Psoas muscle (tissue), 8 donors: Measurements from ENCODE around the gene BFSP2. TPM values are rescaled to one million over a fixed set of nuclear protein-coding genes. Genes with fewer than 3 reads are reported as not detected.

ENCODE experiments used
- ATAC-seq, 4 donors: fragments of 200-7000 bp; cut with Tn5 transposase; one replicate each; pipeline ENCODE4 v1.9.1; 2020; ENCODE audit warnings: moderate library complexity in 3 of 4, mild to moderate bottlenecking in 2 of 4
- DNase-seq, 2 donors: peaks; one replicate each; pipeline ENCODE4 v3.0.0-alpha.2; 2020
- H3K27ac ChIP-seq: fragments of 200-600 bp; one replicate; pipeline ENCODE4 v1.8.0; 2022
- H3K27me3 ChIP-seq, 3 donors: fragments of 200-600 bp in 1 of 3; one replicate each; pipeline versions ENCODE4 v1.6.1 to v1.8.0; 2013 to 2022; ENCODE audit warnings: low read length in 2 of 3, mild to moderate bottlenecking in 2 of 3, moderate library complexity in 1 of 3; ENCODE audit not compliant: insufficient read depth in 3 of 3
- H3K36me3 ChIP-seq, 2 donors: fragments of 200-600 bp in 1 of 2; one replicate each; pipeline versions ENCODE4 v1.6.1 to v1.8.0; 2013 to 2022; ENCODE audit warnings: low read depth in 1 of 2, mild to moderate bottlenecking in 1 of 2, moderate library complexity in 1 of 2; ENCODE audit not compliant: insufficient read depth in 1 of 2
- H3K4me1 ChIP-seq: fragments of 200-600 bp; one replicate; pipeline ENCODE4 v1.8.0; 2022
- H3K4me3 ChIP-seq: fragments of 200-600 bp; one replicate; pipeline ENCODE4 v1.8.0; 2022; ENCODE audit warnings: mild to moderate bottlenecking
- H3K9me3 ChIP-seq: fragments of 200-600 bp; one replicate; pipeline ENCODE4 v1.8.0; 2022
- WGBS, 3 donors: extraction: QIAGEN DNeasy Blood & Tissue Kit; methylation state at CpG; one replicate each; pipeline versions ENCODE4 v1.1.6 to v1.1.7; 2013; 5-methylcytosine and 5-hydroxymethylcytosine counted together
- intact Hi-C, 2 donors: fragments of 100-400 bp; cut with DNase I; formaldehyde crosslinking; loops; one replicate each; pipeline versions ENCODE4 v1.11.0 to v1.14.2; 2022
- polyA plus RNA-seq, 3 donors: library from polyadenylated mRNA; stranded (reverse); fragments of 200-250 nt; gene quantifications; one replicate each; pipeline ENCODE4 v1.2.3, GENCODE V29; 2013
- total RNA-seq, 4 donors: library from RNA; stranded (reverse); fragmentation: NEBNext Ultra II Directional in 2 of 4; extraction: Animal tissue kit (Norgen Biotek cat#: 25700) in 2 of 4; gene quantifications; one replicate each; pipeline versions ENCODE4 v1.2.1 to v1.2.4, GENCODE V29; 2021 to 2023
- TF ChIP-seq, protein P1 (sequence below): fragments of 200-600 bp; IDR thresholded peaks from one replicate; pipeline ENCODE4 v1.8.0; 2022; ENCODE audit warnings: antibody characterized with exemption
- donor health status: healthy with polysubstance abuse.
- donor health status: DM: no; HTN: no; CAD: no; lungs with moderate emphysema.
- donor health status: Bipolar disorder and iron deficiency.
- donor health status: healthy.
- donor health status: DM: yes; HTN: yes; CAD: no.
- donor health status: DM: no; HTN: no; CAD: no.
- donor health status: DM: no; HTN: no; CAD: no.
- donor health status: DM: yes; HTN: yes; CAD: no.

The BFSP2 gene
- total and polyA plus RNA-seq, 7 donors: not detected

DNA sequence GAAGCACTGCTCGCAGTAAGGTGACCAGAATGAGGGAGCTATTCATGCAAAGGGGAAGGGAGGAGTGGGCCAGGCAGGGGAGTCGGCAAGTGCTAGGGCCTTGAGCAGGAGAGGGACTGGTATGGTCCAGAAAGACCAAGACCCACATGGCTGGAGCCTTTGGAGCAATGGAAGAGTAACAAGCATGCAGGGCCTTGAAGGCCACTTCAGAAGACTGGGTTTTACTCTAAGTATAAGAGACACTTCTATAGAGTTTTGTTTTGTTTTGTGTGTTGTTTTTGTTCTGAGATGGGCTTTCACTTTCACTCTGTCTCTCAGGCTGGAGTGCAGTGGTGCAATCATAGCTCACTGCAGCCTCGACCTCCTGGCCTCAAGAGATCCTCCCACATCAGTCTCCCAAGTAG is 42.0 kb downstream of the BFSP2 start:
- Histone ChIP-seq H3K27ac (no peak overlapping the region), H3K36me3 (no peaks in the 10 kb centered on the region), H3K4me3 (no peak overlapping the region), H3K4me1 (peaks cover 7% of the 10 kb centered on the region), H3K9me3 (no peaks in the 10 kb centered on the region), H3K27me3 (no peaks in the 10 kb centered on the region)
- ATAC-seq: no peak
- no peak for DNase-seq
- TF ChIP-seq, protein P1, sequence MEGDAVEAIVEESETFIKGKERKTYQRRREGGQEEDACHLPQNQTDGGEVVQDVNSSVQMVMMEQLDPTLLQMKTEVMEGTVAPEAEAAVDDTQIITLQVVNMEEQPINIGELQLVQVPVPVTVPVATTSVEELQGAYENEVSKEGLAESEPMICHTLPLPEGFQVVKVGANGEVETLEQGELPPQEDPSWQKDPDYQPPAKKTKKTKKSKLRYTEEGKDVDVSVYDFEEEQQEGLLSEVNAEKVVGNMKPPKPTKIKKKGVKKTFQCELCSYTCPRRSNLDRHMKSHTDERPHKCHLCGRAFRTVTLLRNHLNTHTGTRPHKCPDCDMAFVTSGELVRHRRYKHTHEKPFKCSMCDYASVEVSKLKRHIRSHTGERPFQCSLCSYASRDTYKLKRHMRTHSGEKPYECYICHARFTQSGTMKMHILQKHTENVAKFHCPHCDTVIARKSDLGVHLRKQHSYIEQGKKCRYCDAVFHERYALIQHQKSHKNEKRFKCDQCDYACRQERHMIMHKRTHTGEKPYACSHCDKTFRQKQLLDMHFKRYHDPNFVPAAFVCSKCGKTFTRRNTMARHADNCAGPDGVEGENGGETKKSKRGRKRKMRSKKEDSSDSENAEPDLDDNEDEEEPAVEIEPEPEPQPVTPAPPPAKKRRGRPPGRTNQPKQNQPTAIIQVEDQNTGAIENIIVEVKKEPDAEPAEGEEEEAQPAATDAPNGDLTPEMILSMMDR: no peak
- 68 to 79% (median 70%) methylated on average over 3 of the region's 3 CpGs for WGBS, 3 donors
- intact Hi-C loops: no loop called here

DNA sequence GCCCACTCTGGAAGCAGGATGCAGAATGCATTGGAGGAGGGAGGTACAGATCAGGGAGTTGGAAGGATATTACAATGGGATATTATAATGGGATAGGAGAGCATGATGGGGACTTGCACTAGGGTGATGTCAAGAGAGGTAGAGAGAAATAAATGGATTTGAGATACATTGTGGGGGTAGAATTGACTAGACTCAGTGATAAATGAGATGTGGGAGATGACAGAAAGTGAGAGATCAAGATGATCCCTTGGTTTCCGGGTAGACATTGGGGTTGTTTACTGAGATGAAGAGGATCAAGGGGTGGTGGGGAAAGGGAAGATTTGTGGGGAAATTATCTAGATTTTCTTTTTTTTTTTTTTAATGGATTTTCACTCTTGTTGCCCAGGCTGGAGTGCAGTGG is 42.7 kb downstream of the BFSP2 start:
- TF ChIP-seq, protein P1: no peak
- Histone ChIP-seq H3K9me3 (no peaks in the 10 kb centered on the region), H3K36me3 (no peaks in the 10 kb centered on the region), H3K27me3 (no peaks in the 10 kb centered on the region), H3K4me3 (no peak overlapping the region), H3K4me1 (peaks cover 7% of the 10 kb centered on the region), H3K27ac (no peak overlapping the region)
- intact Hi-C loops: no loop called here
- ATAC-seq (no peak), DNase-seq (no peak)
- 90 to 98% (median 96%) methylated on average over 1 of the region's 1 CpG for WGBS, 3 donors

DNA sequence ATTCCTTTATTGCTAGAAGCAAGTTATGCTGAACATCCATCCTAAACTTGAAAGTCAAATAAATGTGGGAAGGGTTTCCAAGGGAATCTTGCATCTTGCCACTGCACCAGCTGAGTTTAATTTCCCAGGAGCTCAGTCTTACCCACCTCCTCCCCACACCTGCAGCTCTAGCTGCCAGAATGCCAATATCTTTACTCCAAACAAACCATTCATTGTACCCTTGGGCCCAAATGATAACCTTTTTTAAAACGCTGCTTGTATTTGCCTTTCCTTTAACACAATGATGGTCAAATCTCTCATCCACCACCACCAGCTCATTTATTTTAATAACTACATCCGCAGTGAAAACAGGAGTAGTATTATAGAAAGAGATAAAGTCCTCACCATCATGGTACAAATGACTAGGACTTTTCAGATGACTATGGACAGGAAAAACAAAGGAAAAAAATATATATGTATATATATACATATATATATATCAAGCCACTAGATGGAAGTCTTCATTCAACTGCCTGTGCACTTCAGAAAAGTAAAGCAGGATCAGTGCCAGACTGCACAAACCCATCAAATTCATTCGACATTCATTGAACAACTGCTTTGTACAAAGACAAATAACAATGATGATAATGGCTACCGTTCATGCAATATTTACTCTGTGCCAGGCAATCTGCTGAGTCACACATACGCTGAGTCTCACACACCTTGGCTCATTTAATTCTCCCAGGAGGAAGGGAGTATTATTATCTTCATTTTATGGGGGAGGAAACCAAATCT is 44.0 kb downstream of the BFSP2 start:
- no peak for ATAC-seq
- 47 to 54% (median 50%) methylated on average over 5 of the region's 5 CpGs for WGBS, 3 donors
- intact Hi-C loops: no loop called here
- no peaks in the 10 kb centered on the region for H3K36me3 ChIP-seq
- peaks cover 12% of the 10 kb centered on the region for H3K4me1 ChIP-seq
- no peak for DNase-seq
- H3K27me3 ChIP-seq: no peaks in the 10 kb centered on the region
- no peak overlapping the region for H3K27ac ChIP-seq
- no peak overlapping the region for H3K4me3 ChIP-seq
- no peaks in the 10 kb centered on the region for H3K9me3 ChIP-seq
- TF ChIP-seq, protein P1: no peak

DNA sequence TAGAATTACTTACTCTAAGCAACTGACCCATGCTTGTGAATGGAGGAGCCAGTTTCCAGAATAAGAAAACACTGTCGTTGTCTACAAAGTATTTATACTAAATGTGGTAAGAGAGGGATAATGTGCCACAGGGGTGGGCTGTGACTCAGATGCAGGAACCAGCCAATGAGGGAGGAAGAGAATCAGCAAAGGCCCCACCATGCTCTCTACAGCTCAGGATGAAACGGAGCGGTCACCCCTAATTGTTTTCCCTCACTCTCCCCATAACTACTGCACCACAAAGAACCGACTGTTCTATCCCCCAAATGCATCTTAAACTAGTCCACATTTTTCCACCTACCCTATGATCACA is 44.5 kb downstream of the BFSP2 start:
- ATAC-seq (no peak), DNase-seq (no peak)
- WGBS, 3 donors: 74 to 91% (median 80%) methylated on average over 4 of the region's 4 CpGs
- intact Hi-C loops: no loop called here
- no peak overlapping the region for H3K27ac ChIP-seq
- H3K4me1 ChIP-seq: peaks cover 15% of the 10 kb centered on the region
- no peak overlapping the region for H3K4me3 ChIP-seq
- no peaks in the 10 kb centered on the region for H3K27me3 ChIP-seq
- no peaks in the 10 kb centered on the region for H3K9me3 ChIP-seq
- no peaks in the 10 kb centered on the region for H3K36me3 ChIP-seq
- TF ChIP-seq, protein P1: no peak

DNA sequence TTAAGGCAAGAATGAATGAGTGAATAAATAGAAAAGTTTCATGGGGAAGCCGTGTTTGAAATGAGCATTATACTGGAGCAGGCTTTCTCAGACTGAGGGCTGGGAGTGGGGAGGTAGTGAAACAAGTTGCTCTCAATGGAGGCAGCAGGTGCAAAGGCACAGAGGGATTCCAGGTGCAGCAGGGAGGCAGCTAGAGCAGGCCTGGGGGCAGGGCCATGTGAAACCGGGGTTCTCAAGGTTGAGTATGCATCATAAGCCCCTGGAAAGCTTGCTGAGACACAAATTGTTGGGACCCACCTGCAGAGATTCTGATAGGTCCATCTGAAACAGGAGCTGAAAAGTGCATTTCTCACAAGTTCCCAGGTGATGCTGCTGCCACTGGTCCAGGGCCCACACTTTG is 45.3 kb downstream of the BFSP2 start:
- DNase-seq (no peak), ATAC-seq (no peak)
- H3K4me1 ChIP-seq: peaks cover 15% of the 10 kb centered on the region
- no peaks in the 10 kb centered on the region for H3K27me3 ChIP-seq
- no peaks in the 10 kb centered on the region for H3K9me3 ChIP-seq
- H3K27ac ChIP-seq: no peak overlapping the region
- 81 to 91% (median 87%) methylated on average over 2 of the region's 2 CpGs for WGBS, 3 donors
- intact Hi-C loops: no loop called here
- no peak overlapping the region for H3K4me3 ChIP-seq
- TF ChIP-seq, protein P1: no peak
- no peaks in the 10 kb centered on the region for H3K36me3 ChIP-seq
